ENCODE measurements around the gene CELA2B.
"Not testable (repeated sequence)": the region's sequence is repeated elsewhere in the genome, so short reads cannot be mapped to it uniquely, and the experiment has no call there.

CELA2B gene

GRCh38 chr1:15489052-15489736 is 13.3 kb downstream of the CELA2B start:
- no peak for DNase-seq (ENCODE audit: low spot score)
- no peak for TF ChIP-seq CTCF (IDR thresholded peaks at IDR 0.05; ENCODE audit: borderline replicate concordance, control extremely low read depth, extremely low read depth, insufficient read depth, missing control alignments)
- in situ Hi-C loops (cut with MboI; ENCODE audit: low sequenced_read_pairs, unreplicated experiment), result no loop called here

DNA sequence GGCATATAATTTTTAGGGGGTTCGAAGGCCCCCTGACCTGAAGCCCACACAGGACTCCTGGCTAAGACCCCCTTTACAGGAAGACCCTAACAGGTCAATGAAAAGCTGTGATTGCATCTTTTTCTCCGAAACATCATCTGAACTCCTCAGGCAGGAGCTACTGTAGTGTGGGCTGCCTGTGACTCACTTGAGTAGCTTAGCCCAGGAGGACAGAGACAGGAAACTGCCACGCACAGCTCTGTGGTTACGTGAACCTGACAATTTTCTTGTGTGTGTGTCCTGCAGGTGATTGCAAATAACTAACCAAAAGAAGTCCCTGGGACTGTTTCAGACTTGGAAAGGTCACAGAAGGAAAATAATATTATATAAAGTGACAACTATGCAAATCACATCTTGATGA is 15.1 kb downstream of the CELA2B start:
- DNase-seq (ENCODE audit: low spot score); in situ Hi-C loops (cut with MboI; ENCODE audit: low sequenced_read_pairs, unreplicated experiment): not testable (repeated sequence)

DNA sequence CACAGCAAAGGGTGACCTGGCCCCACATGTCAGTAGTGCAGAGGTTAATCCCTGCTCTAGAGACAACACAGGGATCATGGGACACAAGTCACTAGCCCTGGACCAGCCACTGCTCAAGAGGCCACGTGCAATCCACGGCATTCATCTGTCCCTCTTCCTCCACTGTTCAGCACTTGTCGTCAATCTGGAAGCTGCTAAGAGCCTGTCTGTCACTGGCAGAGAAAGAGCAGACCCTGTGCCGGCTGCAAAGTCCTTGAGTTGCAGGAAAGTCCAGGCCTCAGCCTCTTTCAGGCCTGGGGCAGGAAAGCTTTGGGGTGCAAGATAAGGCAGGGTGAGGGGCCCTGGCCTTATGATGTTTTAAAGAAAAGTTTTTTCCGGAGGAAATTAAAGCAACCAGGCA is 16.7 kb downstream of the CELA2B start:
- TF ChIP-seq CTCF (IDR thresholded peaks at IDR 0.05; ENCODE audit: borderline replicate concordance, control extremely low read depth, extremely low read depth, insufficient read depth, missing control alignments), result no peak

DNA sequence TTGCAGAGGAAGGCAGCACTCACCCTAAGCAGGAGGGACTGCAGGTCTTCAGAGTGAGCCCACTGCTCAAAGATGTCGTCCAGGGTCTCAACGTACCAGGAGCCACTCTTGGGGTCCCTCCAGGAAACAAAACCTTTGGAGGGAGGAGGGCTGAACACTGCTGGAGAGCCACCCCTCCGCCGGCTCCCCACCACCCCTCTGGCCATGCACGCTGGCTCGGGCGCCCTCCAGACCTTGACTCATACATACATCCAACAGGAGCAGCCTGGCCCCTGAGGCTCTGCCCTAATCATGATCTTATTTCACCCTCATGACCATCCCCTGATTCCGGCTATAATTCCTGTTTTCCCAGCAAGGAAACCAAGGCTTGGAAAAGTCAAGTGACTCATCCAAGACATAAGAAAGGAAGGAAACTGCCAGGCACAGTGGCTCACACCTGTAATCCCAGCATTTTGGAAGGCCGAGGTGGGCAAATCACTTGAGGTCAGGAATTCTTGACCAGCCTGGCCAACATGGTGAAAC is 18.0 kb downstream of the CELA2B start:
- DNase-seq (ENCODE audit: low spot score), result no peak
- TF ChIP-seq CTCF (IDR thresholded peaks at IDR 0.05; ENCODE audit: borderline replicate concordance, control extremely low read depth, extremely low read depth, insufficient read depth, missing control alignments), result no peak
- in situ Hi-C loops (cut with MboI; ENCODE audit: low sequenced_read_pairs, unreplicated experiment), result no loop called here

More for the DNA sequence above, 16.7 kb downstream of the CELA2B start:
- no peak for DNase-seq (ENCODE audit: low spot score)
- in situ Hi-C loops (cut with MboI; ENCODE audit: low sequenced_read_pairs, unreplicated experiment), result no loop called here

- in situ Hi-C loops (cut with MboI; ENCODE audit: low sequenced_read_pairs, unreplicated experiment), result no loop called here
- no peak for DNase-seq (ENCODE audit: low spot score)
- TF ChIP-seq CTCF (IDR thresholded peaks at IDR 0.05; ENCODE audit: borderline replicate concordance, control extremely low read depth, extremely low read depth, insufficient read depth, missing control alignments), result no peak
Measured at GRCh38 chr1:15500184-15501178, 24.6 kb downstream of the CELA2B start.

GRCh38 chr1:15501208-15502032 is 25.5 kb downstream of the CELA2B start:
- peak; percentile 38 for TF ChIP-seq CTCF (IDR thresholded peaks at IDR 0.05; ENCODE audit: borderline replicate concordance, control extremely low read depth, extremely low read depth, insufficient read depth, missing control alignments)
- DNase-seq (ENCODE audit: low spot score), result peak; percentile 80
- in situ Hi-C loops (cut with MboI; ENCODE audit: low sequenced_read_pairs, unreplicated experiment), result no loop called here

Measured in GM13976 (cell line).